Peyer's patch (tissue), 4 donors: ENCODE measurements around the gene LONP2. TPM values are rescaled to one million over a fixed set of nuclear protein-coding genes. Genes with fewer than 3 reads are reported as not detected.

Experiments used
- DNase-seq, 3 donors: peaks; one replicate each; pipeline ENCODE4 v3.0.0-alpha.2; 2017 to 2019
- H3K27ac ChIP-seq, 4 donors: fragments of 200-600 bp; sonication (generic); one replicate each; pipeline ENCODE4 v1.5.1; 2016 to 2019
- H3K27me3 ChIP-seq, 2 donors: fragments of 200-600 bp; sonication (generic); one replicate each; pipeline ENCODE4 v1.5.1; 2019
- H3K36me3 ChIP-seq, 3 donors: fragments of 200-600 bp; sonication (generic); one replicate each; pipeline ENCODE4 v1.5.1; 2016 to 2019
- H3K4me1 ChIP-seq, 4 donors: fragments of 200-600 bp; sonication (generic); one replicate each; pipeline ENCODE4 v1.5.1; 2016 to 2019
- H3K4me3 ChIP-seq, 4 donors: fragments of 200-600 bp; sonication (generic); 1 replicate in 3 of 4; 2 replicates in 1 of 4; pipeline ENCODE4 v1.5.1; 2016 to 2019; ENCODE audit warnings: mild to moderate bottlenecking in 1 of 4
- H3K9me3 ChIP-seq, 4 donors: fragments of 200-600 bp; sonication (generic); one replicate each; pipeline ENCODE4 v1.5.1; 2016 to 2019; ENCODE audit warnings: mild to moderate bottlenecking in 1 of 4
- CTCF ChIP-seq, 6 experiments: fragments of 450-650 bp in 4 of 6; fragments of 200-600 bp in 2 of 6; sonication (generic) in 1 of 6; IDR thresholded peaks; one replicate each; pipeline ENCODE4 v1.5.1; 2017 to 2019; ENCODE audit warnings: antibody characterized with exemption in 6 of 6, mild to moderate bottlenecking in 3 of 6, moderate library complexity in 1 of 6
- POLR2A ChIP-seq, 2 donors: fragments of 450-650 bp; IDR thresholded peaks; one replicate each; pipeline ENCODE4 v1.5.1; 2017; ENCODE audit warnings: antibody characterized with exemption in 2 of 2, mild to moderate bottlenecking in 2 of 2, moderate library complexity in 2 of 2
- total RNA-seq, 4 donors: library from RNA; depleted of rRNA; stranded (reverse); fragments of >200 nt; gene quantifications; one replicate each; pipeline ENCODE4 v1.1.0, GENCODE V29; 2016

The LONP2 gene
- total RNA-seq, 4 donors from 2014 or later = 56.7 to 104 (median 70.7) TPM

- no peaks in the 10 kb centered on the region for H3K36me3 ChIP-seq
- no peaks in the 10 kb centered on the region for H3K4me1 ChIP-seq
- TF ChIP-seq CTCF (IDR thresholded peaks at IDR 0.05) (peak in 3 of 6 experiments; percentile 10 to 29 (median 23)), POLR2A (IDR thresholded peaks at IDR 0.05) (no peak)
- DNase-seq = peak in 1 of 3 donors; percentile 55
- H3K4me3 ChIP-seq = no peak overlapping the region
- no peak overlapping the region for H3K27ac ChIP-seq
- no peaks in the 10 kb centered on the region for H3K27me3 ChIP-seq
- H3K9me3 ChIP-seq = no peaks in the 10 kb centered on the region
Measured at GRCh38 chr16:48231727-48232492, 12.2 kb upstream of the LONP2 start.

GRCh38 chr16:48232493-48233040 lies 11.5 kb upstream of the LONP2 start:
- Histone ChIP-seq H3K4me1 (no peaks in the 10 kb centered on the region), H3K9me3 (no peaks in the 10 kb centered on the region), H3K4me3 (no peak overlapping the region), H3K27me3 (no peaks in the 10 kb centered on the region), H3K27ac (no peak overlapping the region), H3K36me3 (no peaks in the 10 kb centered on the region)
- TF ChIP-seq POLR2A (IDR thresholded peaks at IDR 0.05) (no peak), CTCF (IDR thresholded peaks at IDR 0.05) (no peak)
- no peak for DNase-seq

GRCh38 chr16:48234630-48235029 lies 9.5 kb upstream of the LONP2 start:
- Histone ChIP-seq H3K9me3 (no peaks in the 10 kb centered on the region), H3K36me3 (no peaks in the 10 kb centered on the region), H3K4me1 (no peaks in the 10 kb centered on the region), H3K4me3 (no peak overlapping the region), H3K27ac (no peak overlapping the region), H3K27me3 (no peaks in the 10 kb centered on the region)
- no peak for TF ChIP-seq CTCF (IDR thresholded peaks at IDR 0.05)
- no peak for DNase-seq

- Histone ChIP-seq H3K27me3 (no peaks in the 10 kb centered on the region), H3K36me3 (no peaks in the 10 kb centered on the region), H3K27ac (no peak overlapping the region), H3K9me3 (no peaks in the 10 kb centered on the region), H3K4me1 (no peaks in the 10 kb centered on the region), H3K4me3 (no peak overlapping the region)
- no peak for TF ChIP-seq POLR2A (IDR thresholded peaks at IDR 0.05)
- no peak for TF ChIP-seq CTCF (IDR thresholded peaks at IDR 0.05)
- no peak for DNase-seq
Measured at GRCh38 chr16:48235058-48235555, 9.0 kb upstream of the LONP2 start.

GRCh38 chr16:48235556-48236136 lies 8.5 kb upstream of the LONP2 start:
- H3K27ac ChIP-seq = peak overlapping the region in 1 of 4 donors; percentile 15
- no peaks in the 10 kb centered on the region for H3K27me3 ChIP-seq
- DNase-seq = no peak
- no peaks in the 10 kb centered on the region for H3K4me1 ChIP-seq
- no peak overlapping the region for H3K4me3 ChIP-seq
- no peaks in the 10 kb centered on the region for H3K36me3 ChIP-seq
- H3K9me3 ChIP-seq = no peaks in the 10 kb centered on the region
- TF ChIP-seq POLR2A (IDR thresholded peaks at IDR 0.05) (no peak), CTCF (IDR thresholded peaks at IDR 0.05) (no peak)
